Neutrophil (primary cell): ENCODE data around the gene SLC39A3.

Experiments
- H3K27ac ChIP-seq: fragments of 200-600 bp; sonication (generic); 2 replicates; pipeline ENCODE4 v1.5.1; 2016; ENCODE audit warnings: mild to moderate bottlenecking, moderate library complexity
- H3K27me3 ChIP-seq: fragments of 200-600 bp; sonication (generic); 2 replicates; pipeline ENCODE4 v1.6.0; 2016; ENCODE audit warnings: mild to moderate bottlenecking
- H3K36me3 ChIP-seq: fragments of 200-600 bp; sonication (generic); 2 replicates; pipeline ENCODE4 v1.5.1; 2017
- H3K4me1 ChIP-seq, 2 experiments: fragments of 200-600 bp in 1 of 2; sonication (generic) in 1 of 2; 1 replicate in 1 of 2; 2 replicates in 1 of 2; pipeline versions ENCODE4 v1.5.1 to v1.6.1; 2013 to 2016; ENCODE audit warnings: low read depth in 1 of 2, low read length in 1 of 2, mild to moderate bottlenecking in 1 of 2, moderate library complexity in 1 of 2; ENCODE audit not compliant: control insufficient read depth in 1 of 2, insufficient read depth in 1 of 2
- H3K4me3 ChIP-seq, 2 experiments: fragments of 200-600 bp in 1 of 2; sonication (generic) in 1 of 2; 1 replicate in 1 of 2; 2 replicates in 1 of 2; pipeline ENCODE4 v1.5.1; 2013 to 2016; ENCODE audit warnings: low read depth in 1 of 2, low read length in 1 of 2, mild to moderate bottlenecking in 1 of 2, moderate library complexity in 1 of 2
- H3K9me3 ChIP-seq: fragments of 200-600 bp; sonication (generic); 2 replicates; pipeline ENCODE4 v1.5.1; 2016
- TF ChIP-seq, protein P1 (sequence below): fragments of 200-600 bp; sonication (generic); IDR thresholded peaks from 2 replicates; pipeline ENCODE4 v1.5.1; 2016; ENCODE audit warnings: antibody characterized with exemption

Gene SLC39A3

DNA sequence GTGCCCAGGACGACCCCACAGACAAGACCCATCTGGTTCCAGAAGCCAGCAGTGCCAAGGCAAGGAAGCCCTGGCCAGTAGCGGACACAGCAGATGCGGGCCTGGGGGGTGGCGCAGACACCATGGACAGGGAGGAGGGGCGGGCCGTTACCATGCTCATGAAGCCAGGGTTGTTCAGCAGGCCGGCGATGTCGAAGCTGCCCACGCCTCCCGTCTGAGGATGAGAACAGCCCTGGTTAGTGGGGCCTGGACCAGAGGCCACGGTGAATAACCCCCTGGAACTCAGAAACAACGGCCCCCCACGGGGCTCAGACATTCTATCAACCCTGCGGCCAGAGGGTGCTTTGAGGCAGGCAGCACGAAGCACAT lies 21.5 kb upstream of the SLC39A3 start:
- Histone ChIP-seq H3K4me1 (no peaks in the 10 kb centered on the region), H3K27ac (no peak overlapping the region), H3K9me3 (no peaks in the 10 kb centered on the region), H3K4me3 (no peak overlapping the region), H3K27me3 (no peaks in the 10 kb centered on the region), H3K36me3 (peaks cover 95% of the 10 kb centered on the region)
- TF ChIP-seq, protein P1, sequence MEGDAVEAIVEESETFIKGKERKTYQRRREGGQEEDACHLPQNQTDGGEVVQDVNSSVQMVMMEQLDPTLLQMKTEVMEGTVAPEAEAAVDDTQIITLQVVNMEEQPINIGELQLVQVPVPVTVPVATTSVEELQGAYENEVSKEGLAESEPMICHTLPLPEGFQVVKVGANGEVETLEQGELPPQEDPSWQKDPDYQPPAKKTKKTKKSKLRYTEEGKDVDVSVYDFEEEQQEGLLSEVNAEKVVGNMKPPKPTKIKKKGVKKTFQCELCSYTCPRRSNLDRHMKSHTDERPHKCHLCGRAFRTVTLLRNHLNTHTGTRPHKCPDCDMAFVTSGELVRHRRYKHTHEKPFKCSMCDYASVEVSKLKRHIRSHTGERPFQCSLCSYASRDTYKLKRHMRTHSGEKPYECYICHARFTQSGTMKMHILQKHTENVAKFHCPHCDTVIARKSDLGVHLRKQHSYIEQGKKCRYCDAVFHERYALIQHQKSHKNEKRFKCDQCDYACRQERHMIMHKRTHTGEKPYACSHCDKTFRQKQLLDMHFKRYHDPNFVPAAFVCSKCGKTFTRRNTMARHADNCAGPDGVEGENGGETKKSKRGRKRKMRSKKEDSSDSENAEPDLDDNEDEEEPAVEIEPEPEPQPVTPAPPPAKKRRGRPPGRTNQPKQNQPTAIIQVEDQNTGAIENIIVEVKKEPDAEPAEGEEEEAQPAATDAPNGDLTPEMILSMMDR: no peak

DNA sequence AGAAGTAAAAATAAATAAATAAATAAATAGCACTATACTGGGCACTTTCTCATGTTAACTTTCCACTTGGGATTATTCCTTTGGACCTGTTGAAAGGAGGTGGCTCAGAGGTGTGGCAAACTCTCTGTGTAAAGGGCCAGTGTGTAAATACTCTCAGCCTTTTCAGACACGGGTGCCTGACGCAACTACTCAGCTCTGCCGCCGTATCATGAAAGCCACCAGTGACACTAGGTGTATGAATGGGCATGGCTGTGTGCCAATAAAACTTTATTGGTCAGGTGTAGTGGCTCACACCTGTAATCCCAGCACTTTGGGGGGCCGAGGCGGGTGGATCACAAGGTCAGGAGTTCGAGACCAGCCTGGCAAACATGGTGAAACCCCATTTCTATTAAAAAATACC lies 20.1 kb upstream of the SLC39A3 start:
- TF ChIP-seq, protein P1: no peak
- no peaks in the 10 kb centered on the region for H3K27me3 ChIP-seq
- no peak overlapping the region for H3K27ac ChIP-seq
- no peak overlapping the region for H3K4me3 ChIP-seq
- no peaks in the 10 kb centered on the region for H3K9me3 ChIP-seq
- peaks cover 92% of the 10 kb centered on the region for H3K36me3 ChIP-seq
- H3K4me1 ChIP-seq: no peaks in the 10 kb centered on the region

DNA sequence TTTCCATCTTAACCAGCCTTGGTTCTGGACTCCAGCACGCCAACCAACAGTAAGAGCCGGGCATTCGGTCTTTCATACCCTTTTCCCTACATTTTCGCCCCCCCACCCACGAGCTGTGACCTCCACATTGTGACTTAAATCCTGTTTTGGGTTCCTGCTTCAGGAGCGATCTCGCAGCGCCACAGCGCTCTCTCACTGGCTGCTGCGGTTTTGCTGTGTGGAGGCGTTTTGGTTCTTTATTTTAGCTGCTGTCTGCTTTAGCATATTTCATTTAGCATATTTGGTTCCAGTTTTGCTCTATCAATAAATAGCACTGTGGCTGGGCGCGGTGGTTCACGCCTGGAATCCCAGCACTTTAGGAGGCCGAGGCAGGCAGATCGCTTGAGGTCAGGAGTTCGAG lies 19.5 kb upstream of the SLC39A3 start:
- Histone ChIP-seq H3K4me1 (no peaks in the 10 kb centered on the region), H3K27ac (no peak overlapping the region), H3K9me3 (no peaks in the 10 kb centered on the region), H3K36me3 (peaks cover 92% of the 10 kb centered on the region), H3K27me3 (no peaks in the 10 kb centered on the region), H3K4me3 (no peak overlapping the region)
- TF ChIP-seq, protein P1: no peak

DNA sequence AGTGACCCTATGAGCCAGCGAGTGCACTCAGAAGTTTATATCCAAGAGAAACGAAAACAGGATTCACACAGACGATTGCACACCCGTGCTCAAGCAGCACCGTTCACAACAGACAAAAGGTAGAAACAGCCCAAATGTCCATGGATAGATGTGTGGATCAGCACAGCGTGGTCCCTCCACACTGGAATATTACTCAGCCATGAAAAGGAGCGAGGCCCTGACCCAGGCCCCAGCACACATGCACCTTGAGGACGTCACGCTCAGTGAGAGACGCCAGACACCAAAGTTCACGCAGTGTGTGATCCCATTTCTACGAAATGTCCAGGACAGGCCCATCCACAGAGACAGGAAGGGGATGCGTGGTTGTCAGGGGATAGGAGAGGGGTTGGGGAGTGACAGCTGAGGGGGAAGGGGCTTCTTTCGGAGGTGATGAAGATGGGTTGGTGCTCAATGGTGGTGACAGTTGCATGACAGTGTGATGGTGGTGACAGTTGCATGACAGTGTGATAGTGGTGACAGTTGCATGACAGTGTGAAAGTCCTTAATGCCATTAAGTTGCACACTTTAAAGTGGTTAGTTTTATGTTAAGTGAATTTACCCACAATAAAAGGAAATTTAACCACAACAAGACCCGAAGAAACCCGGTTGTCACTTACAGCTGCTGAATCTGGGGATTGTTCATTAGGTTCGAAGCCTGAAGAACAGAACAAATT lies 18.9 kb upstream of the SLC39A3 start:
- TF ChIP-seq, protein P1: no peak
- Histone ChIP-seq H3K27me3 (no peaks in the 10 kb centered on the region), H3K4me3 (no peak overlapping the region), H3K9me3 (no peaks in the 10 kb centered on the region), H3K36me3 (peaks cover 92% of the 10 kb centered on the region), H3K4me1 (no peaks in the 10 kb centered on the region), H3K27ac (no peak overlapping the region)

DNA sequence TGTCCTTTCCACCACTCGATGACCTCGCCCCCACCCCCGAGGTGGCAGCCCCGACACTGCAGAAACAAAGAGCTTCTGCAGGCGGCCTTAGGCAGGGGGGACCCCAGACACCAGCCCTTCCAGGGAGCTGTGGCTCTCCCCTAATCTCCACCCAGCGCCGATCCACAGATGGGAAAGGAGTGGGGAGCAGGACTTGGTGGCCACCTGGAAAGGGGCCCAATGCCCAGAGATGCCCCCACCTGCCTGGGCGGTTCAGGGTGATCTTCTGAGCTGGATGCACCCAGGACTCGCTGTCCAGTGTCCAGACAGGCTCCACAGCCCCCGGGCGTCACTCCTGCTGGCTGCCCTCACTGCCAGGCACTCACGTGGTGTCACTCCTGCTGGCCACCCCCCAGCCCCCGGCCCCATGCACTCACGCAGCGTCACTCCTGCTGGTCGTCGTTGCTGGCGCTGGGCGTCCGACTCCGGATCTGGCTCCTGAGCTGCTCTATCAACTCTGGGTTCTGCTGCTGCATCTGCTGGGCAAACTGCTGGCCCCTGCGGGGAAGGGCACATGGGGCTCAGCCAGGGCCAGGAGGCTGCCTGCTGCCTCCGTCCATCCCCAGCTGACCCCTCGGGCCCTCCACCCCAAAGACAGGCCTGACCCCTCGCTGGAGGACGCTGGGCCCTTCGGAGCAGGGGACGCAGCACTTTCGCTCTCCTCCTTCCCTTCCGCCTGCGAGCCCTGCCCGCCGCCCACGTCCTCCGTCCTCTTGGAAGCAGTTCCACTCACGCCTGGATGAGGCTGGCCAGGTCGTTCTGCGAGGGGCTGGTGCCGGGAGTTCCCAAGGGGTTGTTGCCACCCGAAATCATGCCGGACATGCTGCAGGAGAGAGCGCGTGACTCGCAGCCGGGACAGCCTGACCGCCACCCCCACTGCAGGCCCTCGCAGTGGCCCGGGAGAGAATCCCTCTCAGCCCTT lies 17.4 kb upstream of the SLC39A3 start:
- TF ChIP-seq, protein P1: no peak
- H3K4me3 ChIP-seq: no peak overlapping the region
- no peaks in the 10 kb centered on the region for H3K27me3 ChIP-seq
- H3K27ac ChIP-seq: no peak overlapping the region
- peaks cover 85% of the 10 kb centered on the region for H3K36me3 ChIP-seq
- no peaks in the 10 kb centered on the region for H3K9me3 ChIP-seq
- H3K4me1 ChIP-seq: no peaks in the 10 kb centered on the region
